Sigmoid colon (tissue), 7 donors: ENCODE measurements around the gene DPP6. TPM values are rescaled to one million over a fixed set of nuclear protein-coding genes. Genes with fewer than 3 reads are reported as not detected.

Experiments used
- DNase-seq: peaks from one replicate; pipeline ENCODE4 v3.0.0-alpha.2; 2019
- H3K27ac ChIP-seq, 4 donors: fragments of 200-600 bp; sonication (generic); one replicate each; pipeline ENCODE4 v1.5.1; 2016 to 2019; ENCODE audit warnings: mild to moderate bottlenecking in 1 of 4
- H3K27me3 ChIP-seq, 3 donors: fragments of 200-600 bp; sonication (generic); one replicate each; pipeline ENCODE4 v1.5.1; 2019; ENCODE audit warnings: mild to moderate bottlenecking in 1 of 3
- H3K36me3 ChIP-seq, 4 donors: fragments of 200-600 bp; sonication (generic); one replicate each; pipeline ENCODE4 v1.5.1; 2016 to 2019
- H3K4me1 ChIP-seq, 4 donors: fragments of 200-600 bp; sonication (generic); one replicate each; pipeline ENCODE4 v1.5.1; 2017 to 2019
- H3K4me3 ChIP-seq, 4 donors: fragments of 200-600 bp; sonication (generic); one replicate each; pipeline ENCODE4 v1.5.1; 2017 to 2019; ENCODE audit warnings: mild to moderate bottlenecking in 2 of 4, moderate library complexity in 1 of 4
- H3K9me3 ChIP-seq, 4 donors: fragments of 200-600 bp in 3 of 4; sonication (generic) in 3 of 4; one replicate each; pipeline versions ENCODE4 v1.5.1 to v1.6.1; 2013 to 2019
- EP300 ChIP-seq, 4 donors: sonication (generic); formaldehyde crosslinking; IDR thresholded peaks; one replicate each; pipeline ENCODE4 v1.6.1; 2017; ENCODE audit warnings: antibody characterized with exemption in 4 of 4
- POLR2A ChIP-seq, 2 donors: fragments of 450-650 bp; IDR thresholded peaks; one replicate each; pipeline ENCODE4 v1.6.1; 2016; ENCODE audit warnings: antibody characterized with exemption in 2 of 2, mild to moderate bottlenecking in 2 of 2, moderate library complexity in 2 of 2
- POLR2AphosphoS5 ChIP-seq, 4 donors: sonication (generic); formaldehyde crosslinking; IDR thresholded peaks; one replicate each; pipeline ENCODE4 v1.6.1; 2017; ENCODE audit warnings: antibody characterized with exemption in 4 of 4
- WGBS, 2 donors: extraction: QIAGEN DNeasy Blood & Tissue Kit; methylation state at CpG; one replicate each; pipeline ENCODE4 v1.1.7; 2013; 5-methylcytosine and 5-hydroxymethylcytosine counted together
- intact Hi-C: fragments of 100-400 bp; cut with DNase I; formaldehyde crosslinking; loops from one replicate; pipeline ENCODE4 v1.15.1; 2023
- polyA plus RNA-seq, 3 donors: library from polyadenylated mRNA; stranded (reverse); fragments of 200-250 nt; gene quantifications; one replicate each; pipeline ENCODE4 v1.2.3, GENCODE V29; 2013
- total RNA-seq, 4 donors: library from RNA; depleted of rRNA; stranded (reverse); fragments of >200 nt; gene quantifications; one replicate each; pipeline ENCODE4 v1.1.0, GENCODE V29; 2016
- TF ChIP-seq, protein P1 (sequence below), 4 experiments: fragments of 450-650 bp in 3 of 4; fragments of 200-600 bp in 1 of 4; IDR thresholded peaks; one replicate each; pipeline ENCODE4 v1.5.1; 2016 to 2019; ENCODE audit warnings: antibody characterized with exemption in 4 of 4, mild to moderate bottlenecking in 3 of 4, moderate library complexity in 2 of 4
- donor health status: healthy with polysubstance abuse.
- donor health status: Bipolar disorder and iron deficiency.
- donor health status: healthy.

Gene DPP6
- total and polyA plus RNA-seq, 7 donors: 1.2 to 53.2 (median 41.0) TPM; not detected in 1

DNA sequence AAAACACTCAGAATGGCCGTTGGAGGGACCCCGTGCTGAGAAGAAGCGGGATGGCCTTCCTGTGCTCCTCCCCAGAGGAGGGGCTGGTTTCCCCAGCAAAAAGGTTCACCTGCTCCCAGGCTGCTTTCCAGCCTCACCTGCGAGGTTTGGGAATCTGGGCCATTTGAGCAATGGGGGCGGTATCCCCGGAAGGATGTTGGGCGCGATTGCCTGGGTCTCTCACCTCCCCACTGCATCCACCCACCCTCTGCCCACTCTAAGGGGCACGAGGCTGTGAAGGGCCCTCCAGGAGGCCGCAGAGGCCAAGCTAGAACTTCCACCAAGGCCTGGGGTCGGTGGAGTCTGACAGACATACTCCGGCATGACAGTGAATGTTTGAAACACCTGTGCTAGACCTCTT is 803.2 kb downstream of the DPP6 start:
- Histone ChIP-seq H3K36me3 (peaks cover 0 to 6% (median 2%) of the 10 kb centered on the region in 4 donors), H3K4me3 (no peak overlapping the region), H3K27ac (no peak overlapping the region), H3K4me1 (no peaks in the 10 kb centered on the region), H3K27me3 (no peaks in the 10 kb centered on the region), H3K9me3 (no peaks in the 10 kb centered on the region)
- TF ChIP-seq EP300 (IDR thresholded peaks at IDR 0.05): no peak
- TF ChIP-seq, protein P1, sequence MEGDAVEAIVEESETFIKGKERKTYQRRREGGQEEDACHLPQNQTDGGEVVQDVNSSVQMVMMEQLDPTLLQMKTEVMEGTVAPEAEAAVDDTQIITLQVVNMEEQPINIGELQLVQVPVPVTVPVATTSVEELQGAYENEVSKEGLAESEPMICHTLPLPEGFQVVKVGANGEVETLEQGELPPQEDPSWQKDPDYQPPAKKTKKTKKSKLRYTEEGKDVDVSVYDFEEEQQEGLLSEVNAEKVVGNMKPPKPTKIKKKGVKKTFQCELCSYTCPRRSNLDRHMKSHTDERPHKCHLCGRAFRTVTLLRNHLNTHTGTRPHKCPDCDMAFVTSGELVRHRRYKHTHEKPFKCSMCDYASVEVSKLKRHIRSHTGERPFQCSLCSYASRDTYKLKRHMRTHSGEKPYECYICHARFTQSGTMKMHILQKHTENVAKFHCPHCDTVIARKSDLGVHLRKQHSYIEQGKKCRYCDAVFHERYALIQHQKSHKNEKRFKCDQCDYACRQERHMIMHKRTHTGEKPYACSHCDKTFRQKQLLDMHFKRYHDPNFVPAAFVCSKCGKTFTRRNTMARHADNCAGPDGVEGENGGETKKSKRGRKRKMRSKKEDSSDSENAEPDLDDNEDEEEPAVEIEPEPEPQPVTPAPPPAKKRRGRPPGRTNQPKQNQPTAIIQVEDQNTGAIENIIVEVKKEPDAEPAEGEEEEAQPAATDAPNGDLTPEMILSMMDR (IDR thresholded peaks at IDR 0.05): no peak
- no peak for TF ChIP-seq POLR2AphosphoS5 (IDR thresholded peaks at IDR 0.05)
- no peak for TF ChIP-seq POLR2A (IDR thresholded peaks at IDR 0.05)
- intact Hi-C loops: no loop called here
- WGBS, 2 donors: 84 to 89% methylated on average over 12 of the region's 12 CpGs
- DNase-seq: peak; percentile 41

DNA sequence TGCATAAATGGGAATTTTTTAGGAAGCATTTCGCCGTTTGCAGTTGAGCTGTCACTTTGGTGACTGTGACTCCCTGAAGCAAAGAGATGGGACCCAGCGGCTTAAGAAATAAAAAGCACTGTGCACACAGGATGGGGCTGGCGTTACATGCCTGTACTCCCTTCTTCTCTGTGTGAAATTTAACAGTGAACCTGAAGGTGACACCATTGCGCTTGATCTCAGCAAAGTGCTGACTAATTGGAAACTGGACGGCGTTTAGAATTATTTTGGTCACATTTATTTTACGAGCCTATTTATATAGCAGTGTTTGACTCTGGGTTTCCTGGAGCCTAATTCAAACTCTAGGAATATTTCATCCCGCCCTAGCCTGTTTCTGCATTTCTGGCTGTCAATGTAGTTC is 804.5 kb downstream of the DPP6 start:
- TF ChIP-seq, protein P1 (IDR thresholded peaks at IDR 0.05): no peak
- TF ChIP-seq POLR2AphosphoS5 (IDR thresholded peaks at IDR 0.05): no peak
- TF ChIP-seq EP300 (IDR thresholded peaks at IDR 0.05): no peak
- no peak for TF ChIP-seq POLR2A (IDR thresholded peaks at IDR 0.05)
- no peaks in the 10 kb centered on the region for H3K27me3 ChIP-seq
- no peaks in the 10 kb centered on the region for H3K4me1 ChIP-seq
- H3K4me3 ChIP-seq: no peak overlapping the region
- peak; percentile 2 for DNase-seq
- intact Hi-C loops: no loop called here
- 57 to 70% methylated on average over 9 of the region's 9 CpGs for WGBS, 2 donors
- H3K9me3 ChIP-seq: no peaks in the 10 kb centered on the region
- H3K36me3 ChIP-seq: peaks cover 0 to 6% (median 2%) of the 10 kb centered on the region in 4 donors
- H3K27ac ChIP-seq: no peak overlapping the region

DNA sequence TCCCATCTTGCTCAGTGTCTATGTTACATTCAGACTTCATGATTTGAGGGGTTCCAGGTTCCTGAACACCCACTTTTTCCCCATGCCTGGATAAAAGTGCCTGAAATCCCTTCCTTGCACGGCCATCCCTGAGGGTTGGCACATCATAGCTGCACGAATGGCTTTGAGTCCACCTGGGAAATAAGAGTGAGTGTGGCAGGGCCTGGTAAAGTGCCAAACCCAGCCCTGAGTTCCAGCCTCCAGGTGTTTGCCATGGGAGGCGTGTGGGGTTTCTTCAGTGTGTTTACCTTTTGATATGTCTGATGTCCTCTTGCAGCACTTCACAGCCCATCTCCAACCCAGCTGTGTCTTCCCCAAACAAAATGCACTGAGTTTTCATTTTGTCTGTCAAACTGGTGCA is 805.0 kb downstream of the DPP6 start:
- Histone ChIP-seq H3K4me1 (no peaks in the 10 kb centered on the region), H3K27ac (no peak overlapping the region), H3K36me3 (peaks cover 0 to 6% (median 2%) of the 10 kb centered on the region in 4 donors), H3K9me3 (no peaks in the 10 kb centered on the region), H3K4me3 (no peak overlapping the region), H3K27me3 (no peaks in the 10 kb centered on the region)
- peak; percentile 15 for DNase-seq
- WGBS, 2 donors: 18 to 69% methylated on average over 3 of the region's 3 CpGs
- TF ChIP-seq, protein P1 (IDR thresholded peaks at IDR 0.05): no peak
- no peak for TF ChIP-seq POLR2A (IDR thresholded peaks at IDR 0.05)
- no peak for TF ChIP-seq EP300 (IDR thresholded peaks at IDR 0.05)
- no peak for TF ChIP-seq POLR2AphosphoS5 (IDR thresholded peaks at IDR 0.05)
- intact Hi-C loops: no loop called here

DNA sequence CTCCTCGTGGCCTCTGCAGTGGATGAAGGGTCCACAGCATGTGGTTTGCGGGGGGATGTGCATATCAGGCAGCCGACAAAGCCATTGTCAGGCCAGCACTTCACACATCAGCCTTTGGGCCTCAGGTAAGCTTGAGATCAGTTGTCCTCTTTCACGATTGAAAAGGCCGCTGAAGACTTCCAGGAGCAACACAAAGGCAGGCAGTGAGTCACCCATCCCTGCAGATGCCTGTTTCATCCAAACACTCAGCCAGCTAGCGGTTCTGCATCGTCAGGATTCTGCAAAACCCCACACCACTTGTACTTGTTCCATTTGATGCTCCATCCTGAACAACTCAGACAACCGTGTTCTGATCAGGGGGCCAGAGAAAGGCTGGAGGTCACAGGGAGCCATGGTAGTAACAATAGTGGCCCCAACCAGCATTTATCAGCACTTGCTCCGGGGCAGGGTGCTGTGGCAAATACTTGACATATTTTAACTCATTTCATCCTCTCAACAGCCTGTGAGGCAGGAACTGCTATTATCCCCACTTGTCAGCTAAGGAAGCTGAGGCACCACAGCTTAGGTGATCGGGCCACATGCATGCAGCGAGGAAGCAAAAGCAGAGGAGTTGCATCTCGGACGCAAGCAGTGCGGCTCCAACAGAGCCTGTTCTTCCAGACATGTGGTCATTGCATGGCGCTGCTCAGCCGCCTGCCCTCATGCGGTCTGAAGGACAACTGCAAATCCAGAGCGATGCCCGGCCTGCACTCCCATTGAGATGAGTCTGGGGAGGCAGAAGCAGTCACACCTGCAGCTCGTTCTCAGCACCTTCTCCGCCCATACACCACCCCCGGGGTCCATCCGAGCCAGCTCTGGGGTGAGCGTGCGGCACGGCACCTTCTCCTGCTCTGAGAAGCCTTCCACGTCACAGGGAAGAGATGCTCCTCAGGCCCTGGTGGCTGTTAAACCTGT is 805.8 kb downstream of the DPP6 start:
- DNase-seq: peak; percentile 52

More for the DNA sequence above, 805.8 kb downstream of the DPP6 start:
- H3K27me3 ChIP-seq: no peaks in the 10 kb centered on the region
- TF ChIP-seq EP300 (IDR thresholded peaks at IDR 0.05) (no peak), POLR2AphosphoS5 (IDR thresholded peaks at IDR 0.05) (no peak), POLR2A (IDR thresholded peaks at IDR 0.05) (no peak)
- TF ChIP-seq, protein P1 (IDR thresholded peaks at IDR 0.05): no peak
- intact Hi-C loops: no loop called here
- WGBS, 2 donors: 88 to 89% methylated on average over 27 of the region's 27 CpGs
- peaks cover 0 to 6% (median 2%) of the 10 kb centered on the region in 4 donors for H3K36me3 ChIP-seq
- H3K4me1 ChIP-seq: no peaks in the 10 kb centered on the region
- no peak overlapping the region for H3K27ac ChIP-seq
- H3K4me3 ChIP-seq: no peak overlapping the region
- H3K9me3 ChIP-seq: no peaks in the 10 kb centered on the region
